Islet of Langerhans (tissue), 1 donor: ENCODE results near the gene HASPIN.

Experiments used
- FAIRE-seq: peaks from one replicate; lab custom pipeline; 2011; peaks lifted over from hg19 to GRCh38; lab: Jason Lieb, UNC

Gene HASPIN

DNA sequence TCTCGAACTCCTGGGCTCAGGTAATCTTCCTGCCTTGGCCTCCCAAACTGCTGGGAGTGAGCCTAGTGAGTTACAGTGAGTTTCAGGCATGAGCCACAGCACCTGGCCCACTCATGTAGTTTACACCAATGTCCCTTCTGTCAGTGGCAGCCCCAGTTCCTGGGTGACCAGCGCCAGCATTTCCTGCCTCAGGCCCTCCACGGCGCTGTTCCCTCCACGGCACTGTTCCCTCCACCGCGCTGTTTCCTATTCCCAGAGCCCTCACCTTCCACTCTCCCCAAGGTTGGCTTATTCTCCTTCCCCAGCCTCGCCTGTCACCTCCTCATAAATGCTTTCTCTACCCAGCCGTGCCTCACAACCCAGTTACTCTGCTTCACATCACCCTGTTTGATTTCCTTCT, 44.6 kb downstream of the HASPIN start:
- no peak for FAIRE-seq

DNA sequence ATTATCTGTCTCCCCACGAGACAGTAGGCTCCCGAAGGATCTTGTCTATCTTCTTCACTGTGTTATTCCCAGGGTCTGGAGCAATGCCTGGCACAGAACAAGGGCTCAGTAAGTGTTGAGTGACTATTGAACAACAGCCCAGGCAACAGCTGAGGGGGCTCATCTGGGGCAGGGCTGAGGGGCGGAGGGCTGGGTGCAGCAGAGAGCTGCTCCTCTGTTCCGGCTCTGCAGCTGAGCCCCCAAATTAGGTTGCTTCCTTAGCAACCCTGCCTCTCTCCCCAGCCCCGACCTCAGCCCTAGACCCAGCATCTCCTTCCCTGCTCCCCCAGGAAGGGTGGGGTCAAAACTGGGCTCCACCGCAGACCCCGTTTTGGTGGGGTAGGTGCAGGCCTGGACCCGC, 45.1 kb downstream of the HASPIN start:
- no peak for FAIRE-seq

DNA sequence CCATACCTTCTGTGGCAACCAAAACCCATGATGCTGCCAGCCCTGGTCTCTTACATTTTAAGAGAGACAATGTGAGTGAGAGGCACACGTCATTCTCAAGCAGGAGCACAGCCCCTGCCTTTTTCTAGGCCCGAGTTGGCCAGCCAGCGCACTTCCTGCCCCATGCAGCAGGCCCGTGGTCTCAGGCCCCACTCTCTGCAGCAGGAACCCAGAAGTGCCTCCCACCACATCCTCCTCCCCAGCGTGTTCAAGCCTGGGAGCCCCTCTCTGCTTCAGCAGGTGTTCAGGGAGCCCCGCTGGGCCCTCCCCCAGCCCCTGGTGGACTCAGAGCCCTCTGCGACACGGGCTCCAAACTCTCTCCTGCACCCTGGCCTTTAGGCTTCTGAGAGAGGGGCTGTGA, 46.8 kb downstream of the HASPIN start:
- no peak for FAIRE-seq

DNA sequence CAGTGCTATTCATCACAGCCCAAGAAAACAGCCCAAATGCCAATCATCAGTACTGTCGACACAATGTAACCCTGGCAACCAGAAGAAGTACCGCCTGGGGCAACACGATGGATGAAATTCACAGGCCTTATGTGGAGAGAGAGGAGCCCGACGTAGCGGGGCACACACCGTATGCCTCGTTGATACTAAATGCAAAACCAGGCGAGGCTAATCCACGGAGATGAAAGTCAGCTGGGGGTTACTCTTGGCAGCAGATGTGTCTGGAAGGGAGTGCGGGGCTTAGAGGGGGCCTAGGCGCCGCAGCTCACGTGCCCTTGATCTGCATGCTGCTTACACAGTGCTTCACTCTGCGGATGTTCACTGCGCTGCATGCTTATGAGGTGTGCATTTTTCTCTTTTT, 47.4 kb downstream of the HASPIN start:
- FAIRE-seq, result no peak

DNA sequence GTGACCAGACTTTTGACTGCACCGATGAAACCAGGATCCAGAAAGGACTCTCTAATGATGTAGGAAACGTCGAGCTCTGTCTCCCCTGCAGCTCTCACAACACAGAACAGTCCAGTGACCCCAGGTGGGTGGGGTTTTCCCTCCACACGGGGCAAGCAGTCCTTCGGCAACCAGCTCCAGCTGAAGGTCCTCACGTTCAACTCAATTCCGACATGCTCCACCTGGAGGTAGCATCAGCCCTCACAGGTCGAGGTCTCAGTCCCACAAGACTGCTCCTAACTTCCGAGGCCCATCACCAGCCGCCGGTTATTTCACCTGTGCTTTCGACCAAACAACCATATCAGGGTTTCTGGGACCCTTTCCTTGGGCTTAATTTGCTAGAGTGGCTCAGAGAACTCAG, 49.1 kb downstream of the HASPIN start:
- FAIRE-seq, result no peak

DNA sequence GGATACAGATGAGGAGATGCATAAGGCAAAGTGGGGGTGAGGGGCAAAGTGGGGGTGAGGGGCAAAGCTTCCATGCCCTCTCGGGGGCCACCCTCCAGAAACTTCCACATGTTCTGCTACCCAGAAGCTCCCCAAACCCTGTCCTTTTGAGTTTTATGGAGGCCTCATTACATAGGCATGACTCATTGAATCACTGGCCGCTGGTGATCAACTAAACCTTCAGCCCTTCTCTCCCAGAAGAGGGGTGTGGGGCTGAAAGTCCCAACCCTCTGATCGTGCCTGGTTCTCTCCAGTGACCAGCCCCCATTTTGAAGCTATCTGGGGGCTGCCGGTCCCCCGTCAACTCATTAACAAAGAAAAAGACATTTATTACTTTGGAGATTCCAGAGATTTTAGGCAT, 49.8 kb downstream of the HASPIN start:
- FAIRE-seq, result no peak

DNA sequence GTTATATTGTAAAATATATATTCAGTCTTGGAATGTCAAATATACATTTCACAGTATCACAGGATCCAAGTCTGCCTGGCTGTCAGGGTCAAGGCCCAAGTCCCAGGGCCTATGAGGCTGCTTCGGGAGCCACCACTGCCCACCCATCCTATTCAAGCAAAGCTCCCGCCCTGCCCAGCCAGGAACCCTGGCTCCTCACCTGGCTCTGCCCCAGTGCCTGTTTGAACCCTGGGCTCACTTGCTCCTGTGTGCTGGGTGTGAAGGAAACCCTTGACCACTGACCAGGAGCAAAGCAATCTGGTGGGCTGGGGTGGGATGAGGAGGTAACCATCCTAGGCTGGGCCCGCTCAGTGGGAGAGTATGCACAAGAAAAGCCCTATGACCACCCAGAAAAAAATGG, 50.3 kb downstream of the HASPIN start:
- no peak for FAIRE-seq
